ENCODE data around the gene ZBTB42.
"Not testable (repeated sequence)": the region's sequence is repeated elsewhere in the genome, so short reads cannot be mapped to it uniquely, and the experiment has no call there.

Gene ZBTB42

DNA sequence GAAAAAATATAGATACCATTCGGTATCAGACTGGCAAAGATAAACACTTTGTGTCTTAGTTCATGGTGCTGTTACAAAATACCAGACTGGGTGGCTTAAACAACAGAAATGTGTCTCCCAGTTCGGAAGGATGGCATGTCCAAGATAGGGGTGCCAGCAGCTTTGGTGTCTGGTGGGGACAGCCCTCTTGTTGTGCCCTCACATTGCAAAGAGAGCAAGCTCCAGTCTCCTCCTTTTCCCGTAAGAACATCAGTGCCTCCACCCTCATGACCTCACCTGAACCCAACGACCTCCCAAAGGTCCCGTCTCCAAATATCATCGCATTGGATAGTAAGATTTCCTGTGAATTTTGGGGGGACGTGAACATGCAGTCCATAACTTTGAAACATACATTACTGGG lies 12.4 kb downstream of the ZBTB42 start:
- no peak for FAIRE-seq

DNA sequence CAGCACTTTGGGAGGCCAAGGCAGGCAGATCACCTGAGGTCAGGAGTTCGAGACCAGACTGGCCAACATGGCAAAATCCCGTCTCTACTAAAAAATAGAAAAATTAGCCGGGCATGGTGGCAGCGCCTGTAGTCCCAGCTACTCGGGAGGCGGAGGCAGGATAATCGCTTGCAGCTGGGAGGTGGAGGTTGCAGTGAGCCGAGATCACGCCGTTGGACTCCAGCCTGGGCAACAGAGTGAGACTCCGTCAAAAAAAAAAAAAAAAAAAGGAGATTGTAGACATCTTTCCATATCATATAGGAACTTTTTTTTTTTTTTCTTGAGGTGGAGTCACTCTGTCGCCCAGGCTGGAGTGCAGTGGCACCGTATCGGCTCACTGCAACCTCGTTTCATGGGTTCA lies 13.8 kb downstream of the ZBTB42 start:
- FAIRE-seq, result not testable (repeated sequence)

GRCh38 chr14:104816616-104816884 lies 15.6 kb downstream of the ZBTB42 start:
- FAIRE-seq, result no peak

DNA sequence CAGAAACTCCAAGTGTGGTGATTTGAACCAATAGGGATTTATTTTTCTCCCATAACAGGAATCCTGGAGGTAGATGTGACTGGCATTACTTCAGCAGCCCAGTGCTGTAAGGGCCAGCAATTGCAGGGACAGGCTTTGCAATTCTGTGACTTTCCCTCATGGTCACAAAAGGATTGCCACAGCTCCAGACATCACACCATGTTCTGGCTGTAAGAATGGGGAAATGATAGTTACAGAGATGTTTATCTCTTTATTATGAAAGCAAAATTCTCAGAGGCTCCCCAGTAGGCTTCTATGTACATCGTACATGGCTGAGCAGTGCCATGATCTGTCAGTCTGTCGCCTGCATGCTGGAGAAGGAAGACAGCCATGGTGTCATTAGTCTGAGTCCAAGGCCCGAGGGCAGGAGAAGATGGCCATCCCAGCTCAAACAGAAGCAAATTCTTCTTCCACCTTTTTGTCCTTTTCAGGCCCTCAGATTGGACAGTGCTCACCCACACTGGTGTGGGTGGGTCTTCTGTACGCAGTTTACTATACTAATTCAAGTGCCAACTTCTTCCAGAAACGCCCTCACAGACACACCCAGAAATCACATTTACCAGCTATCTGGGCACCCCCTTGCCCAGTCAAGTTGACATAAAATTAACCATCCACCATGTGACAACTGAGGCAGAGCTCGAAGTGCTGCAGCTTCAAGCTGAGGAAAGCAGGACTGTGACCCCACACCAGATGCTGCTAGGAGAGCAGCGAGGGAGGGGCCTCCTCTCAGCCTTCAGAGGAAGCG lies 17.2 kb downstream of the ZBTB42 start:
- FAIRE-seq, result no peak

DNA sequence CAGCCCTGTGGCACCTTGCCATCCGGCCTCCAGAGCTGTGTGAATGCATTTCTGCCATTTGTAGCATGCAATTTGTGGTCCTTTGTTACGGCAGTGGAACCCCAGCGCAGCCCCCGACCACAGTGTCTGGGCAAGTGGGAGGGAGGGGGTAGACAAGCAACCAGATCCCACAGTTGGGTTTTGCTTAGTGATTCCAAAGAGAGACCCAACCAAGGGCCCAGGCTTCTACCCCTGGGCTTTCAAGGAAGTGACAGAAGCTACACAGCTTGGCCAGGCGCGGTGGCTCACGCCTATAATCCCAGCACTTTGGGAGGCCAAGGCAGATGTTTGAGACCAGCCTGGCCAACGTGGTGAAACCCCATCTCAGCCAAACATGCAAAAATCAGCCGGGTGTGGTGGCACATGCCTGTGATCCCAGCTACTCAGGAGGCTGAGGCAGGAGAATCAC lies 17.8 kb downstream of the ZBTB42 start:
- FAIRE-seq, result no peak

- no peak for FAIRE-seq
Measured at GRCh38 chr14:104819361-104819781, 18.5 kb downstream of the ZBTB42 start.

GRCh38 chr14:104820669-104821228 lies 19.8 kb downstream of the ZBTB42 start:
- FAIRE-seq, result no peak

DNA sequence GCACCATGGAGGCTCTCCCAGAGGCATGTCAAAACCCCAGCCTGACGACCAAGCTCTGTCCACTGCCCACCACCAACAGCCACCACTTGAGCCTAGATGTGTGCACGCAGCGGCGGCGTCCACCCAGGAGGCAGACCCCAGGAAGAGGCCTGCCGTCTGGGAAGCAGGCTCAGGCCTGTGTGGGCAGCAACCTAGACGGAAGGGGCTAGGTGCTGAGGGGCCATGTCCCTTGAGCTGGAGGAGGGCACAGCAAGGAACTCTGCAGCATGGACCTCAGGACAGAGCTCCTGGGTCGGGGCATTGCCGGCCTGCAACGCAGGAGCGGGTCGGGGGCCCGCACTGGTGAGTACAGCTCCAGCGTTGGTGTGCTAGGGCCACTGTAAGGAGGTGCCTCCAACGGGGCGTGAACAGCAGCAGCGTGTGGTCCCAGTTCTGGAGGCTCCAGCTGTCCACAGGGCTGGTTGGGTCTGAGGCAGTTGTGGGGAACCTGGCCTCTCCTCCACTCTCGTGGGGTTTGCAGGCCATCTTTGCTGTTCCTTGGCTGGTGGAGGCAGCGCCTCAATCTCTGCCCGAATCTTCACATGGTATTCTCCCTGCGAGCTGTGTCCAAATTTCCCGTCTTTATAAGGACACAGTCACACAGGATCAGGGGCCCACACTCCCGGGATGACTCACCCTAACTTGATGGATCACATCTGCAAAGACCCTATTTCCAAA lies 20.5 kb downstream of the ZBTB42 start:
- FAIRE-seq, result no peak

DNA sequence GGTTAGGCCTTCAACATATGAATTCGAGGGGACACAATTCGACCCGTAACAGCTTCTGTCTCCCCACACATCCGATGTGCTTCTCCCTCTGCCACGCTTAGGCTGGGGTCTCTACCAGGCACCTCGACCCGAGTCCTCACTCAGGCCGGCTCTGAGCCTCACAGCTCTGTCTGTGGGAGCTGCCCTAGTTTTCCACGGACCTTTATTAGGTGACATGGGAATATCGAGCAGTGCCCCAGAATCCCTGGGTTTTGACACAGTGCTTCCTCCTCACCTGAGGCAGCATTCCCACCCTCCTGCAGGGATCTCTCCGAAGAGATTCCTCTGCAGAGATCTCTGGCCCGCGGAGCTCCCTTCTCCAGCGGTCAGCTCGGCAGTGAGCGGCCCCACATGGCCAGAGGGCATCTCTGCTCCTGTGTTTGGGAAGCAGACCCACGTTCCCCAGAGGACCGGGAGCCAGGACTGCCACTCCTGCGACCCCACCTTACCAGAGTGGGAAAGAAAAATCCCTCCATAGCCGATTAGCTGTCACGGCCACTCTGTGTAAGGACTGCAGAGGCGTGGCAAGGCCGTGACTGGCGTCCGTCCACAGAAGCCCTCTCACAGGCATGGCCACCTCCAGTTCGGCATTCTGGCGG lies 21.2 kb downstream of the ZBTB42 start:
- FAIRE-seq, result no peak

DNA sequence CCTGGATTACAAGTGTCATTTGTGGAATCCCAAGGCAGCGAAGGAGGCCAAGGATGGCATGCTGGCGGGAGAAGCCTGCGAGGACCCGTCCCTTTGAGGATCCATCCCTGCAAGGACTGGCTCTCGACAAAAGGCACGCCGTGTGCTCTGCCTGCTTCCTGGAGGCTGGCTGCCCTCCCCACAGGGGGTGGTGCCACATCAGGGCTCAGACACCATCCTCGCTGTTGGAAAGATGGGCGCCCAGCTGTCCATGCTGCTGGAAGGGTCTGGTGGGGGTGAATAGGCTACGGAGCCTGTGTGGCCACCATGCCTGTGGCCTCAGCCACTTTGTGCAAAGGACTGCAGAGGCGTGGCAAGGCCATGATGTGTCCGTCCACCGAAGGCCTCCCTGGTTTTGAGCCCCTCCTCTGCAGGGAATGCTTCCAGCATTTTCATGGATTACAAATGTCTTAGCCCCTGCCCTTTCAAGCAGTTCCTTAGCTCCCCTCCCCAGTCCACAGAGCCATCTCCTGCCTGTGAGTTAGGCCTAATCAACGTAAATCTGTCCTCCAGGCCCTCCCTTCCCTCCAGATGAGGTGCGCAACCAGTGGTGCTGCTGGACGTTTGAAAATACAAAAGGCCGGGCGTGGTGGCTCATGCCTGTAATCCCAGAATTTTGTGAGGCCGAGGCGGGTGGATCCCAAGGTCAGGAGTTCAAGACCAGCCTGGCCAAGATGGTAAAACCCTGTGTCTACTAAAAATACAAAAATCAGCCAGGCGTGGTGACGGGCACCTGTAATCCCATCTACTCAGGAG lies 22.1 kb downstream of the ZBTB42 start:
- FAIRE-seq, result no peak

DNA sequence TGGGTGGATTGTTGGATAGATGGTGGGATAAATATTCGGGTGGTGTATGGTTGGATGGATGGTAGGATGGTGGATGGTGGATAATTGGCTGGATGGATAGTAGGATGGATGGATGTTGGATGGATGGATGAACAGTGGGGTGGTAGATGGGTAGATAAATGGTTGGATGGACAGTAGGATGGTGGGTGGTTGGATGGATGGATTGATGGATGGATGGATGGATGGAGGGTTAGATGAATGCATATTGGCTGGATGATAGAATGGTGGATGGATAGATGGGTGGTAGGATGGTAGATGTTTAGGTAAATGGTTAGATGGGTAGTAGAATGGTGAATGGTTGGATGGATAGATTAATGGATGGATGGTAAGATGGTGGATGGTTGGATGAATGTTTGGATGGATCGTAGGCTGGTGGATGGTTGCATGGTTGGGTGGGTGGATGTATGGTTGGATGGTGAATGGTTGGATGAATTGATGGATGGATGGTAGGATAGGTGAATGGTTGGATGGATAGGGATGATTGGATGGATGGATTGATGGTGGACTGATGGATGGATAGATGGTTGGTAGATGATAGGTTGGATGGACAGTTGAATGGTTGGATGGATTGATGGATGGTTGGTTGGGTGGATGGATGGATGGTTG lies 23.6 kb downstream of the ZBTB42 start:
- no peak for FAIRE-seq

DNA sequence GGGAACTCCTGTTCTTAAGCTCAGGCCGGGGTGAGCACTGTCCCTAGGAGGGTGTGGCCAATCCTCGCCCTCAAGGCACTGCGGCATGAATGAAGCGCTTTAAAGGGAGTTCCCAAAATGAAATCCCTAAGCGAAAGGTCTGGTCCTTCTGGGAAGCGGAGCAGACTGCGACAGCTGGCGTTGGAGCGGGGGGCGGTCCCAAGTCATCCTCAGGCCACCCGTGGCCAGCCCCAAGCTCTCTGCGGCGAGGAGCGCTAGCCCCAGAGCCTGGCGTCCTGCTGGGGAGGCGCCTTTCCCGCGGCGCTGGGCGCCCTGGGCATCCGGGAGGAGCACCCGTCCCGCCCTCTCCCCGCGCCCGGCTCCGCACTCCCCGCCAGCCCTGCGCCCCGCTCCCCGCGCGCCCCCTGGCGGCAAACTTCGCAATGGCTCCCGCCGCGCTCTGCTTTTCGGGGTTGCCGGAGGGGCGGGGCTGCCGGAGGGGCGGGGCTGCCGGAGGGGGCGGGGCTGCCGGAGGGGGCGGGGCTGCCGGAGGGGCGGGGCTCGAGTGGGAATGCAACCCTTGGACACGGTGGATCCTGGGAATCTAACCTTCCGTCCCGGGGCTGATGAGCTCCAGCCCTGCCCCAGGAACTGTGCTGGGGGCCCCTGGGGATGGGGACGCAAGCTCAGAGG lies 25.4 kb downstream of the ZBTB42 start:
- FAIRE-seq, result no peak

DNA sequence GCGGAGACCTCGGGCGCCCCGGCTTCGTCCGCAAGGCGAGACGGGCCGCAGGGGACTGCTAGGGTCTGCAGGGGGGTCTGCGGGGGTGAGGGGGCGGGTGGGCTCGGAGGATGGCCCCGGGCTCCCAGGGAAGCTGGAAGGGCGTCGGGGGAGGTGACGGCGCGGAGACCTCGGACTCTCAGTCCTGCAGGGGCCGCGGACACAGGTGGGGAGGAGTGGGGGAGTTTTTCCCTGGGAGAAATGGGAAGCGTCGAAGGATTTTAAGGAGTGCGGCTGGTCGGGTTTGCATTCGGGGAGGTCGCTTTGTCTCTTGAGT lies 25.9 kb downstream of the ZBTB42 start:
- no peak for FAIRE-seq

GRCh38 chr14:104827177-104828055 lies 26.5 kb downstream of the ZBTB42 start:
- no peak for FAIRE-seq

GRCh38 chr14:104830781-104831180 lies 29.9 kb downstream of the ZBTB42 start:
- FAIRE-seq, result no peak

GRCh38 chr14:104836171-104836935 lies 35.5 kb downstream of the ZBTB42 start:
- FAIRE-seq, result not testable (repeated sequence)

- FAIRE-seq, result no peak
Measured at GRCh38 chr14:104841730-104842129, 40.8 kb downstream of the ZBTB42 start.

DNA sequence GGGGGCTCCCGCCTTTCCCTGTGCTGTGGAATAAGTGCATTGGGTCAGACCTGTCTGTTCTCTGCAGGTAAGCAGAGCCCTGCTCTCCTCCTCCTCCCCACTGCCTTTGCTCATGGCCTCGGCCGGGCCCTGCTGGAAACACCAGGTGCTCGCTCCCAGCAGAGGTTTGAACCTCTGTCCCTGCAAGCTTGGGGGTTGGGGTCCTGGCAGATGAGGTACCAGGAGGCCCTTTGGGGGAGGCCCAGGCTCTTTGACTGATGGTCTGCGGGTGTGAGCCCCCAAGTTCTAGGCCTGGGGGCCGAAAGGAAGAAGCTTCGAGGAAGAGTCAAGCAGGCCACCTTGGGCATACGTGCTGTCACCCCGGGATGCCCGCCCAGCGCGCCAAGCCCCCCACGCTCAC lies 42.1 kb downstream of the ZBTB42 start:
- FAIRE-seq, result no peak

GRCh38 chr14:104843442-104844305 lies 42.8 kb downstream of the ZBTB42 start:
- no peak for FAIRE-seq

Measured in colon (tissue), 2 donors.